GM18502 (cell line): ENCODE measurements around the gene AHNAK2.

Experiments used
- ATAC-seq: cut with Tn5 transposase; IDR thresholded peaks from one replicate; pipeline ENCODE4 v1.9.1; 2021; ENCODE audit warnings: mild to moderate bottlenecking; ENCODE audit not compliant: unreplicated experiment, poor library complexity

The AHNAK2 gene

GRCh38 chr14:104974665-104975390 is 3.3 kb downstream of the AHNAK2 start:
- no peak for ATAC-seq

DNA sequence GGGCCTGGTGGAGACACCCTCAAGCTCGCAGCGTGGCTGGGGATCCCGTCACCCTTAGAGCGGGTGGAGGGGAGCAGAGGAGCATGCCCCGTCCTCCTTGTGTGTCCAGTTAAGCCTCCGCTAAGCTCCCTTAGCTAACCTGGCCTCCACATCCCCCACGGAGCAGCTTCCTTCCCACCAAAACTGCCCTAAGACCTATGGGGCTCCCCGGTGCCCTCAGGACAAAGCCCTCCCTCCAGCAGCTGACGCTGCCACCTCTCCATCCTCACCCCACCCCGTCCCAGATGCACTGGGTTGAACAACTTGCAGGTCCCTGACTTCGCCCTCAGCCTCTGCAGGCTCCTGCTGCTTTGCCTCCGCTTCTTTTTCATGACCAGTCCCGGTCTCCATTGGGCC is 4.0 kb downstream of the AHNAK2 start:
- no peak for ATAC-seq

DNA sequence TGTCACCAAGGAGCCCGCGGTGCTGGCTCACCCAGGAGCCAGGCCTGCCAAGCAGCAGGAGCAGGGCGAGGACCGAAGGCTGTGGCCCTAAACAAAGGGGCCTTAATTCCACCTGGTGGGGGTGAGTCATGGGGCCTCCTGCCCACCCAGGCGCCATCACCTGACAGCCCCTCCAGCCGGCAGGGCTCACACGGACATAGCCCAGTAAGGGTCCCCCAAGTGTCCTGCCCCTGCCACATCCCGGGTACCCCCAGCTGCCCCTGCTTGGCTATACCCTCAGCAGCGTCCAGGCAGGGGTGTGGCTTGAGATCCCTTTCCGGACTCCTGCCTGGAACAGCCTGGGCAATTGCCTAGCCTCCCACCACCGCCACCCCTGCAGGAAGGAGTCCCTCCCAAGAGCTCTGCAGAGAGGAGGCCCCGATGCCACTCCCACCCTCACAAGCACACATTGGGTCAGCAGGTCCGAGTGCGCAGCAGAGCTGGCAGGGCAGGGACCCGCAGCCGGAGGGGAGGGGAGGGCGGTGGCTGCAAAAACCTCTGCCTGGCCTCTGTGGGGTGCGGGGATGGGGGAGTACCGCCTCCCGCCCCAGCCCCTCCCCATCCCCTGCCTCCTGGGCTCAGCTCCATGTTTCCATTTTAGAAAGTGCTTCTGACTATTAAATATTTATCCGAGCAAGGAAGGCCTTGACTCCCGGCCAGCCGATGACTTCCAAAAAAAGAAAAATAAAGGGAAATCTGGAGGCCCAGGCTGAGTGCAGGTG is 4.6 kb downstream of the AHNAK2 start:
- no peak for ATAC-seq

- no peak for ATAC-seq
Measured at GRCh38 chr14:104973135-104973384, 5.1 kb downstream of the AHNAK2 start.

DNA sequence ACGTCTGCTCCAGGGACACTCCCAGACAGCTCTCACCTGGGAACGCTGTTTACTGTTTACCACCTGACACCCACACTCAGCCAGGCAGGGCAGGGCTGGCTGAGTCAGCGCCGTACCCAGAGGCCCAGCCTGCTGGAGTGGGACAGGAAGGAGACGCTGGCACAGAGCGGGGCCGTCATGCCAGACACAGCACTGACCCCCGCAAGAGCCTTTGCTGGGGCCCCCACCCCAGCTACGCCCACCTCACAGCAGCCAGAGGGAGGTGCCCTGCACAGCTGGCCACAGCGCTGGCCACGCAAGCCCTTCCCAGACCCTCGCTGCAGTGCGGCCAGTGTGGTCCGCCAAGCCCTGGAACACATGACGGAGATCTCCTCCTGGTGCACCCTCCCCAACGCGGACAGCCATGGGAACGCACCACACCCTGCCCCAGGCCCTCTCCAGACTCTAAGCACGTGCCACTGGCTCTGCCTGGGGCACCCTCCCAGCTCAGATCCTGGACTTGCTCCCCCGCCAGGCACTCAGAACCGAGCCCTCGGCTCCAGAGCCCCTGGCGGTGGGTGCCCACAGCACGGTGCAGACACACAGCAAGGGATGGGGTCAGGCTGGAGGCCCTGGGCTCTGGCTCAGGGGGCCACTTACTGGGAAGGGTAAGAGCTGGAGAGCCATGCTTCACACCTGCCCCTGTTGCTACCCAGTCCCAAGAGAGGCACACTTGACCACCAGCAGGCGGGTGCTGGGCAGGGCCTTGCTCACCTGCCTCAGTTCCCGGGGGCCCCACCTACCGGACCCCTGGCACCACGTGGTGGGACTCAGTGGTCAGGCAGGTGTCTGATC is 5.7 kb downstream of the AHNAK2 start:
- no peak for ATAC-seq

DNA sequence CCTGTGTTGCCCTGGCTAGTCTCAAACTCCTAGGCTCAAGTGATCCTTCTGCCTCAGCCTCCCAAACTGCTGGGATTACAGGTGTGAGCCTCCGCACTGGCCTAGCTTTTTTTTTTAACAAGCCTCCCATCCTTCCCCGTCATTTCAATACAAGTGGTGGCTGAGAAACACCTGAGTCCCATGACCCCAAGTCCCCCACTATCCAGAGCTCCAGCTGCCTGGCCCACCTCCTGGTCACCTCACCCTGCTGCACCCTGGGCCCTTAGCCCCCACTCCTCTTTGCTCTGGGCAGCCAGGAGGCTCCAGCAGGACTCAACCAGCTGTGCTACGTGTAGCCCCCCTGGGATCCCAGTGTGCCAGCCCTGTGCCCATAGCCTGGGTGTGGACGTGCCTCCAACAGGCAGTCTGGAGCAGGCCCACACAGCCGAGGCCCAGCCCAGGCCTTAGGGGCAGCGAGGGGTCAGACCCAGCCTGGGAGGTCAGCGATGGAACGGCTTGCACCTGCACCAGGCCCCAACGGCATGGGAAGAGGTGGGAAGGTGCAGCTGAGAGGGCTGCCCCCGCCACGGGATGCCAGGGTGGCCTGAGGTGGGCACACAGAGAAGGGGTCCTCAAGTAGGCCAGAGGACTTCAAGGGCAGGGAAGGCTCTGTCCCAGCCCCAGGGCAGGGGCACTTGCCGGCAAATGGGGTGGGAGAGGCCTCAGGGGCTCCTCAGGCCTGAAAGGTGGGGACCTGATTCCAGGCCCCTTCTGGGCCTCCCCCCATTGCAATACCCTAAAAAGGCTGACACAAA is 6.5 kb downstream of the AHNAK2 start:
- ATAC-seq: no peak

DNA sequence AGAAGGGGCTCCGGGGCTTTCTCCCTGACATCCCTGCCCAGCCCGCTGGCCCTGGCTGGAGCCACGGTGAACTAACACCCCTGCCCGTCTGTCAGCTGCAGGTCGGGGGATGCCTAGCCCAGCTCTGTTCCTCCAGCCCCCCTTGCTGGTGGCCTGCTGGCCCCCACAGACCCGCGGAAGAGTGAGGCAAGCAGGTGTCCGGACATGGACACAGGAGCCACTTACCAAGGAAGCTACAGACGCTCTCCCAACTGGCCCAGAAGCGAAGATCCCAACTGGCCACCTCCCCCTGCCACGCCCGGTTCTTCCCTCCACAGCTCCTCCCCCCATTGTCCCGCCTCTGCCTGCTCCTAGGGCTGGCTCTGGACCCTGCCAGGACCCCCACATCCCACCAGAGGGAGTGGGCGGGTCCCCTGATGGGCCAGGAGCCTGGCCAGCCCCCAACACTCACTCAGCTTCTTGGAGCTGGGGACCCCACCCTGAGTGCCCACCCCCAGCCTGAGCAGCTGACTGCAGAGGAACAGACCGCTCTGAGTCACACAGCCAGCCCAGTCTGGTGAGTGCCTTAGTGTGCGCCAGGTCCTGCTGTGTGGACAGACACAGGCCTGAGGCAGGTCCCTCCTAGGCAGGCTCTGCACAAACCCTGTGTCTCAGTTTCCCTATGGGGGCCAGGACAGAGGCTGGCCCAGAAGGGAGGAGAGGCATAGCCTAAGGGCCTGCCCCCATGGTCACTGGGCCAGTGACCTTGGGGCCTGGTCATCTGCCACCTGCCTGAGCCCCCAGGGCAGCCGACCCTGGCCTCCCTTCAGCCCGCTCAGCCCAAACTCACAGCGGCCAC is 7.7 kb downstream of the AHNAK2 start:
- no peak for ATAC-seq

- ATAC-seq: no peak
Measured at GRCh38 chr14:104969741-104970230, 8.4 kb downstream of the AHNAK2 start.

- ATAC-seq: no peak
Measured at GRCh38 chr14:104968541-104969401, 9.4 kb downstream of the AHNAK2 start.

DNA sequence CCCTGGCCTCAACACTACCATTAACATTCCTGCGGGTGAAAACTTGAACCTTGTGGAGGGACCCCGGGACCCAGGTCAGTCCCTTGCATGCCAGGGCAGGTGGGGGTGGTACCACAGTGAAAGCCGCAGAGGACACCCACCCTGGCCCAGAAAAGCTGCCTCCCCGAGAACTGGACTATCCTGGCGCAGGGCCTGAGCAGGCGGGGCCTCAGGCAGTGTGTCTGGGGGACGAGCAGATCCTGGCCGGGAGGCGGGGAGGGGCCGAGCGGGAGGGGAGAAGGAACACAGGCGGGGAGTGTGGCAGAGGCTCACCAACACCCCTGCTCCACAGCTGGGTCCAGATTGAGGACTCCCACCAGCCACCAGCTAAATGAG is 10.0 kb downstream of the AHNAK2 start:
- ATAC-seq: no peak

DNA sequence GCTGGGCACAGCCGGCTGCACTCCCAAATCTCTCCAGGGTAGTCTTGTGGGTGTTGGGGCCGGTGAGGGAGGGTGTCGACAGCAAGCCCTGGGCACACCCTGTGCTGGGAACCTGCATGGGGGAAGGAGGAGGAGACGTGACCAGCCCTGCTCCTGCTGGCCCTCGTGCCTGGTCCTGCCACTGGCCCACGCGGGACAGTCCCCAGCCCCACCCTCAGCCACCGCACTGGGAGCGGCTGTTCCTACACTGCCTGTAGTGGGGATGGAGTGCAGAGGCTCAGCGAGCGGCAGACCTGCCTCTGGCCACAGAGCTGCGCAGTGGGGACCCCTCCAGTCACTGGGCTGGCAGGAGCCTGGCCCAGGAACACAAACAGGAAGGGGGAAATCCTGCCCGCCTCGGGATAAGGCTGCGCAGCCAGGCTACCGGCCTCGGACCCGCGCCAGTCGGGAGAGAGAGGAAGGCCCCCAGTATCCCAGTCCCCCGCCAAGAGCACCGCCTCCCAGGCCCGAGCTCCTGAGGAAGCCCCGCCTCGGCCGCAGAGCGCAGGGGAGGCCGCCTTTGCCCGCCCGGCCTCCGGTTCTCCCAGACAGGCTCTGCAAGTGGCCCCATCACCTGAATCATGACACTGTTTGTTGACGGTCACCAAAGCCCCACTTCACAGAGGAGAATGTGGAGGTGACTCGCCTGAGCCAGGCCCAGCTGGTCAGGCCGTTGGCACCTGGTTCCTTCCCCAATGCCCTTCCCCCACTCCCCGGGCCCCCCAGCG is 10.6 kb downstream of the AHNAK2 start:
- no peak for ATAC-seq

DNA sequence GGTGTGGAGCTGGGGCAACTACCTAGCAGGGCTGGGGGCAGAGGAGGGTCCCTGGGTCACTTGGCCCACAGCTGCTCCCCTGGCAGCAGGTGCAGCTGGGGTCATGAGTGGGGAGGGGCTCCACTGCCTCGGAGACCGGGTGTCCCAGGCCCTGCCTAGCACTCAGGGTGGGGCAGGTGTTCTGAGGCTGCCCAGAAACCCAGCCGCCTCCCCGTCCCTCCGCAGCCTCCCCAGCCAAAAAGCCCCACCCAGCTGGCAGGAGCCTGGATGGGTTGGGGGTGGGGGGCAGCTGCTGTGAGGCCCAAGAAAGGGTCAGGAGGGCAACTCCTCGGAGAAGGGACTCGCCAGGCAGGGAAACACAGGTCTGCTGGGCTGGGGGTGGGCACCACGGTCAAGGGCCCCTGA is 11.2 kb downstream of the AHNAK2 start:
- ATAC-seq: no peak

DNA sequence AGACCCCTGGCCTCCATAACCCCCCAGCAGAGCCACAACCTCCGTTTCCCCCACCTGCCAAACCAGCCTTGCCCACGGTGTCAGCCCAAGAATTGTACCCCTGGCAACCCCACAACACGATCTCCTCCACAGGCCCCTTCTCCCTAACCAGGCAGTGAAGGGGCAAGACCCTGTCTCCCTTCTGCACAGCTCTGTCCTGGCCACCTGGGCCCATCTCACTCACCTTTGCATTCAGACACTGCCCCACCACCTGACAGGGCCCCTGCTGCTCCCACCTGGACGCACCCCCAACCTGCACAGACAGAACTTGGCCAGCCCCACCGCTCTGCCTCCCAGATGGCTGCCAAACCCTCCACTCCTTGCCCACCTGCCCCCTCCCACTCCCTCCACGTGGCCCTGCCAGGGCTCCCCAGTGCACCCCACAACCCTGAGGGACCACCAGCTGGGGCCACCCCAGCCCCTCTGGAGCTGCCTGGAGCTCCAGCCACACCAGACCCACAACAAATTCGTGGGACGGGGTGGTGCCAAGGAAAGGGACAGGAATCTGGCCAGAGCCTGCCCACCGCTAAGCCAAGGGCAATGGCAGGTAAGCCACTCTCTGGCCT is 11.8 kb downstream of the AHNAK2 start:
- ATAC-seq: no peak

- ATAC-seq: no peak
Measured at GRCh38 chr14:104965561-104966231, 12.5 kb downstream of the AHNAK2 start.

- no peak for ATAC-seq
Measured at GRCh38 chr14:104964546-104964945, 13.6 kb downstream of the AHNAK2 start.

DNA sequence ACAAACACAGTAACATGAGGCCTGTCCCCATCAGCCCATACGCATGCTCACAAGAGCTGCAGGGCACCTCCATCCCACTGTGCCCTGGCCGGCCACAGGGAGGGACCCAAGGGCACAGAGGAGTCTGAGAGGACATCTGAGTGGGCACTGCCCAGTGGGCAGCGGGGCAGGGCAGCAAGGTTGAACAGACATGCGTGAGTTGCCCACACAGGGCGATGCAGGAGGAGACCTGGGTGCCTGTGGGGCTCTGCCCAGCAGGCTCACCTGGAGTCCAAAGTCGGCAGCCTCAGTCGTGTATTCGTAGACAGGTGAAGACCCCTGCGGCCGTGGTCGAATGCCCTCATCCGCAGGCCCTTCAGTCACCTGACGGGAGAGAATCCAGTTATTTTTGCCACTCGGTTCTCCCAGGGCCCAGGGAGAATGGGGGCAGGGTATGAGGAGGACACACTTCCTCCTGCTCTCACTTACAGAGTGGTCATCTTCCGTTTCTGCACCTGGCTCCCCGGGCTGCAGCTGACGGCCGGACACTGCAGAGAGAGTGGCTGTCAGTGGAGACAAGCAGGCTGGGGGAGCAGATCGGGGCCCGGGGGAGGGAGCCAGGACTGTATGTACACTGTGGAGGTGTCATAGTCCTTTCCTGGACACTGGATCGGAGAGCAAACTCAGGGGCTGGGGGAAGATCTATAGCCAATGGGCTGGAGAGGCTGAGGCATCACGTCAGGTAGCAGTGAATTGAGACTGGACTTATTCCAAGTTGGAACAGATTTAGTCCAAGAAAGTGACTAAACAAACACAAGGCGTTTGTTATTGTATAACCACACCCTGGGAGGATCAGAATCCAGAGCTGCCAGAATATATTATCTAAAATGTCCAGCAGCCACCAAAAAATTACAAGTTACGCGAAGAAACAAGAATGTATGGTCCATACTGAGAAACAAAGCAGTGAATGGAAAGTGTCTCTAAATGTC is 20.7 kb downstream of the AHNAK2 start:
- no peak for ATAC-seq
